Measurements from ENCODE around the gene PCDHGB1.
"Not testable (repeated sequence)": the region's sequence is repeated elsewhere in the genome, so short reads cannot be mapped to it uniquely, and the experiment has no call there.

PCDHGB1 gene

GRCh38 chr5:141373673-141374317, 23.9 kb downstream of the PCDHGB1 start, which contains the start of gene PCDHGA6 (continued):
- TF ChIP-seq ZBTB10 (tag by site-specific recombination; IDR thresholded peaks at IDR 0.05) (no peak), ZNF791 (tag by site-specific recombination; IDR thresholded peaks at IDR 0.05) (no peak)

GRCh38 chr5:141374627-141375026, 24.7 kb downstream of the PCDHGB1 start:
- Histone ChIP-seq H3K4me1 (ENCODE audit: control insufficient read depth, insufficient read depth, low read length) (no peaks in the 10 kb centered on the region), H3K9me3 (ENCODE audit: control insufficient read depth, insufficient read depth, low read depth, low read length) (no peaks in the 10 kb centered on the region; the same call in 1 of the 2 replicates), H3K27ac (ENCODE audit: extremely low read depth, low read depth, low read length) (no peak overlapping the region), H3K4me3 (ENCODE audit: low read depth, low read length) (no peak overlapping the region), H3K36me3 (ENCODE audit: control insufficient read depth in 2 of 2, insufficient read depth in 1 of 2, low read length in 2 of 2) (no peaks in the 10 kb centered on the region)
- ChIA-PET CTCF (interaction anchor here (0.6 to 3.3 kb wide), 15 partner anchors 13 to 1614 kb away, joined by 3 to 14 read pairs (median 4); partner anchors contain the start of genes PCDHB11, PCDHB15, PCDHGA11 and PCDHGA8), POLR2A (no interaction called here)
- TF ChIP-seq ZNF248 (tag by site-specific recombination; IDR thresholded peaks at IDR 0.05), result no peak
- no peak for TF ChIP-seq ZNF560 (tag by site-specific recombination; IDR thresholded peaks at IDR 0.05; ENCODE audit: borderline replicate concordance)
- TF ChIP-seq ZNF148 (tag by site-specific recombination; IDR thresholded peaks at IDR 0.05; ENCODE audit: borderline replicate concordance), result no peak
- TF ChIP-seq ZNF658 (tag by site-specific recombination; IDR thresholded peaks at IDR 0.05), result no peak
- TF ChIP-seq GLI4 (tag by site-specific recombination; IDR thresholded peaks at IDR 0.05), result no peak
- TF ChIP-seq ZFHX2 (tag by site-specific recombination; conservative IDR thresholded peaks at IDR 0.05), result no peak
- no peak for TF ChIP-seq ZNF26 (tag by site-specific recombination; IDR thresholded peaks at IDR 0.05)
- no peak for TF ChIP-seq ZNF341 (tag by site-specific recombination; IDR thresholded peaks at IDR 0.05; ENCODE audit: low read depth)

GRCh38 chr5:141375444-141376155, 25.7 kb downstream of the PCDHGB1 start:
- H3K4me1 ChIP-seq (ENCODE audit: control insufficient read depth, insufficient read depth, low read length); H3K27ac ChIP-seq (ENCODE audit: extremely low read depth, low read depth, low read length); H3K4me3 ChIP-seq (ENCODE audit: low read depth, low read length); POLR2A ChIA-PET; H3K36me3 ChIP-seq (ENCODE audit: control insufficient read depth in 2 of 2, insufficient read depth in 1 of 2, low read length in 2 of 2); H3K9me3 ChIP-seq (ENCODE audit: control insufficient read depth, insufficient read depth, low read depth, low read length): not testable (repeated sequence)
- CTCF ChIA-PET, result interaction anchor here (0.7 to 3.3 kb wide), 4 partner anchors 22 to 188 kb away, joined by 3 to 11 read pairs (median 8); partner anchors contain the start of gene PCDHGB5
